Activated naive CD4-positive, alpha-beta T cell treated with anti-CD3 and anti-CD28 coated beads, Interleukin-2, amount 50 U/mL, for 24 hours (primary cell): ENCODE measurements around the gene CR1.
"Not testable (repeated sequence)": the region's sequence is repeated elsewhere in the genome, so short reads cannot be mapped to it uniquely, and the experiment has no call there.

Source experiments
- H3K27ac Mint-ChIP-seq: one replicate; pipeline ENCODE4 v1.8.0; 2021; ENCODE audit warnings: mild to moderate bottlenecking, mixed read lengths
- H3K27me3 Mint-ChIP-seq: one replicate; pipeline ENCODE4 v1.8.0; 2021; ENCODE audit warnings: mixed read lengths
- H3K36me3 Mint-ChIP-seq: one replicate; pipeline ENCODE4 v1.8.0; 2021; ENCODE audit warnings: mixed read lengths
- H3K4me1 Mint-ChIP-seq: one replicate; pipeline ENCODE4 v1.8.0; 2021; ENCODE audit warnings: mixed read lengths
- H3K4me3 Mint-ChIP-seq: one replicate; pipeline ENCODE4 v1.8.0; 2021; ENCODE audit warnings: mild to moderate bottlenecking, mixed read lengths
- H3K9me3 Mint-ChIP-seq: one replicate; pipeline ENCODE4 v1.8.0; 2021; ENCODE audit warnings: mixed read lengths

CR1 gene

GRCh38 chr1:207659545-207660153 lies 163.7 kb downstream of the CR1 start:
- Mint-ChIP-seq H3K9me3 (no peaks in the 10 kb centered on the region), H3K27ac (no peak overlapping the region), H3K4me1 (no peaks in the 10 kb centered on the region), H3K36me3 (peaks cover 1% of the 10 kb centered on the region), H3K27me3 (peaks cover 10% of the 10 kb centered on the region), H3K4me3 (no peak overlapping the region)

- H3K9me3 Mint-ChIP-seq, H3K4me1 Mint-ChIP-seq, H3K4me3 Mint-ChIP-seq, H3K36me3 Mint-ChIP-seq, H3K27ac Mint-ChIP-seq: not testable (repeated sequence)
- peaks cover 16% of the 10 kb centered on the region for H3K27me3 Mint-ChIP-seq
Measured at GRCh38 chr1:207661420-207661819, 165.5 kb downstream of the CR1 start.

GRCh38 chr1:207666342-207666741 lies 170.4 kb downstream of the CR1 start:
- Mint-ChIP-seq H3K4me1 (no peaks in the 10 kb centered on the region), H3K27me3 (peaks cover 55% of the 10 kb centered on the region), H3K4me3 (no peak overlapping the region), H3K9me3 (peaks cover 12% of the 10 kb centered on the region), H3K27ac (no peak overlapping the region), H3K36me3 (peaks cover 4% of the 10 kb centered on the region)

GRCh38 chr1:207669528-207670009 lies 173.6 kb downstream of the CR1 start:
- Mint-ChIP-seq H3K4me3 (no peak overlapping the region), H3K4me1 (no peaks in the 10 kb centered on the region), H3K9me3 (peaks cover 12% of the 10 kb centered on the region), H3K27ac (no peak overlapping the region), H3K27me3 (peaks cover 54% of the 10 kb centered on the region), H3K36me3 (peaks cover 2% of the 10 kb centered on the region)

GRCh38 chr1:207670192-207670591 lies 174.2 kb downstream of the CR1 start:
- peaks cover 12% of the 10 kb centered on the region for H3K9me3 Mint-ChIP-seq
- H3K36me3 Mint-ChIP-seq, result peaks cover 2% of the 10 kb centered on the region
- H3K4me1 Mint-ChIP-seq, result no peaks in the 10 kb centered on the region
- no peak overlapping the region for H3K4me3 Mint-ChIP-seq
- H3K27ac Mint-ChIP-seq, result no peak overlapping the region
- peaks cover 52% of the 10 kb centered on the region for H3K27me3 Mint-ChIP-seq

- Mint-ChIP-seq H3K4me1 (no peaks in the 10 kb centered on the region), H3K9me3 (peaks cover 12% of the 10 kb centered on the region), H3K27me3 (peaks cover 51% of the 10 kb centered on the region), H3K36me3 (peaks cover 2% of the 10 kb centered on the region), H3K4me3 (no peak overlapping the region), H3K27ac (no peak overlapping the region)
Measured at GRCh38 chr1:207670997-207671396, 175.0 kb downstream of the CR1 start.

- Mint-ChIP-seq H3K4me3 (no peak overlapping the region), H3K27me3 (peaks cover 35% of the 10 kb centered on the region), H3K27ac (no peak overlapping the region), H3K9me3 (no peaks in the 10 kb centered on the region), H3K4me1 (no peaks in the 10 kb centered on the region), H3K36me3 (no peaks in the 10 kb centered on the region)
Measured at GRCh38 chr1:207672522-207673130, 176.7 kb downstream of the CR1 start.

- Mint-ChIP-seq H3K27me3 (peaks cover 30% of the 10 kb centered on the region), H3K9me3 (no peaks in the 10 kb centered on the region)
Measured at GRCh38 chr1:207673399-207673798, 177.4 kb downstream of the CR1 start.

GRCh38 chr1:207676153-207676552 lies 180.2 kb downstream of the CR1 start:
- no peak overlapping the region for H3K27ac Mint-ChIP-seq
- H3K27me3 Mint-ChIP-seq, result peaks cover 18% of the 10 kb centered on the region
- H3K9me3 Mint-ChIP-seq, result no peaks in the 10 kb centered on the region
- no peaks in the 10 kb centered on the region for H3K4me1 Mint-ChIP-seq
- H3K36me3 Mint-ChIP-seq, result no peaks in the 10 kb centered on the region
- H3K4me3 Mint-ChIP-seq, result no peak overlapping the region

More at GRCh38 chr1:207673399-207673798, 177.4 kb downstream of the CR1 start:
- Mint-ChIP-seq H3K4me1 (no peaks in the 10 kb centered on the region), H3K36me3 (no peaks in the 10 kb centered on the region), H3K4me3 (no peak overlapping the region), H3K27ac (no peak overlapping the region)

GRCh38 chr1:207680590-207681388 lies 184.8 kb downstream of the CR1 start:
- not testable (repeated sequence) for H3K4me1 Mint-ChIP-seq, H3K36me3 Mint-ChIP-seq, H3K27ac Mint-ChIP-seq, H3K9me3 Mint-ChIP-seq, H3K4me3 Mint-ChIP-seq
- H3K27me3 Mint-ChIP-seq, result peaks cover 11% of the 10 kb centered on the region

- H3K4me1 Mint-ChIP-seq, H3K4me3 Mint-ChIP-seq, H3K9me3 Mint-ChIP-seq, H3K36me3 Mint-ChIP-seq, H3K27ac Mint-ChIP-seq: not testable (repeated sequence)
- H3K27me3 Mint-ChIP-seq, result peaks cover 11% of the 10 kb centered on the region
Measured at GRCh38 chr1:207682872-207683434, 187.0 kb downstream of the CR1 start.

- not testable (repeated sequence) for H3K9me3 Mint-ChIP-seq, H3K36me3 Mint-ChIP-seq, H3K4me3 Mint-ChIP-seq
Measured at GRCh38 chr1:207690551-207690950, 194.6 kb downstream of the CR1 start.

GRCh38 chr1:207691010-207691409 lies 195.1 kb downstream of the CR1 start:
- H3K27ac Mint-ChIP-seq, result no peak overlapping the region
- no peaks in the 10 kb centered on the region for H3K9me3 Mint-ChIP-seq
- H3K36me3 Mint-ChIP-seq, result no peaks in the 10 kb centered on the region
- no peaks in the 10 kb centered on the region for H3K27me3 Mint-ChIP-seq
- no peaks in the 10 kb centered on the region for H3K4me1 Mint-ChIP-seq
- H3K4me3 Mint-ChIP-seq, result no peak overlapping the region

More at GRCh38 chr1:207690551-207690950, 194.6 kb downstream of the CR1 start:
- not testable (repeated sequence) for H3K4me1 Mint-ChIP-seq, H3K27me3 Mint-ChIP-seq, H3K27ac Mint-ChIP-seq
